GM12878 (cell line): ENCODE data around the gene ALG5. TPM values are rescaled to one million over a fixed set of nuclear protein-coding genes. Genes with fewer than 3 reads are reported as not detected.

Experiments used
- ATAC-seq: fragments of 200-7000 bp; cut with Tn5 transposase; 3 replicates; pipeline ENCODE4 v1.9.1; 2020; ENCODE audit warnings: mild to moderate bottlenecking, moderate library complexity
- BruUV-seq: library from RNA; stranded (reverse); fragments of 400-500 nt; replicated peaks from 2 replicates; lab custom pipeline; 2021; lab: Mats Ljungman, UMichigan
- CTCF ChIA-PET: fragments of 300-600 bp; sonication (Branson Sonifier 250); formaldehyde crosslinking; extraction: SDS; loops from one replicate; lab custom pipeline; 2021; ENCODE audit warnings: inconsistent platforms; lab: Yijun Ruan, JAX
- POLR2A ChIA-PET: fragments of 350-600 bp; formaldehyde crosslinking; extraction: SDS; loops from one replicate; lab custom pipeline; 2021; ENCODE audit warnings: inconsistent platforms; lab: Charles Lee
- RAD21 ChIA-PET: fragments of 300-600 bp; sonication (Branson Sonifier 250); formaldehyde crosslinking; loops from one replicate; lab custom pipeline; 2023; ENCODE audit warnings: antibody characterized with exemption; ENCODE audit not compliant: unreplicated experiment; lab: Charles Lee
- SMC1A ChIA-PET: fragments of 300-600 bp; sonication (Branson Sonifier 250); formaldehyde crosslinking; loops from one replicate; lab custom pipeline; 2023; ENCODE audit not compliant: unreplicated experiment, uncharacterized antibody; lab: Charles Lee
- DNase-seq: peaks from one replicate; pipeline ENCODE4 v3.0.0-alpha.2; 2011; ENCODE audit warnings: low read depth, low spot score
- FAIRE-seq: peaks from 3 replicates; lab custom pipeline; 2011; peaks lifted over from hg19 to GRCh38; lab: Jason Lieb, UNC
- H2AFZ ChIP-seq: 2 replicates; pipeline ENCODE4 v1.6.0; 2011; ENCODE audit warnings: low read depth, low read length, control low read depth; ENCODE audit not compliant: control insufficient read depth
- H3K27ac ChIP-seq: 2 replicates; pipeline ENCODE4 v1.5.1; 2011; ENCODE audit warnings: control low read depth; ENCODE audit not compliant: control insufficient read depth, insufficient read depth
- H3K27me3 ChIP-seq, 2 experiments: replicated peaks in 1 of 2; 2 replicates each; pipeline versions ENCODE4 v1.6.0 to v1.6.1; 2011; ENCODE audit warnings: low read length in 1 of 2; ENCODE audit not compliant: control insufficient read depth in 2 of 2, insufficient read depth in 2 of 2
- H3K36me3 ChIP-seq, 2 experiments: 2 replicates each; pipeline ENCODE4 v1.5.1; 2011; ENCODE audit warnings: low read length in 1 of 2; ENCODE audit not compliant: control insufficient read depth in 2 of 2, insufficient read depth in 2 of 2
- H3K4me1 ChIP-seq: 2 replicates; pipeline ENCODE4 v1.6.1; 2011; ENCODE audit warnings: mild to moderate bottlenecking, low read length, moderate library complexity, mixed read lengths; ENCODE audit not compliant: control insufficient read depth, insufficient read depth
- H3K4me2 ChIP-seq: 2 replicates; pipeline ENCODE4 v1.6.0; 2011; ENCODE audit warnings: control low read depth; ENCODE audit not compliant: control insufficient read depth, insufficient read depth
- H3K4me3 ChIP-seq: fragments of 200-600 bp; sonication (generic); 2 replicates; pipeline ENCODE4 v1.5.1; 2016
- H3K79me2 ChIP-seq: 2 replicates; pipeline ENCODE4 v1.6.0; 2011; ENCODE audit warnings: low read length; ENCODE audit not compliant: control insufficient read depth, insufficient read depth
- H3K9ac ChIP-seq: 2 replicates; pipeline ENCODE4 v1.8.0; 2011; ENCODE audit warnings: low read length, control low read depth, mixed read lengths; ENCODE audit not compliant: control insufficient read depth, insufficient read depth
- H3K9me3 ChIP-seq: replicated peaks from 3 replicates; pipeline ENCODE4 v1.5.1; 2011; ENCODE audit warnings: mild to moderate bottlenecking, low read length; ENCODE audit not compliant: control insufficient read depth, insufficient read depth
- H4K20me1 ChIP-seq: 2 replicates; pipeline ENCODE4 v1.6.0; 2011; ENCODE audit not compliant: control insufficient read depth, insufficient read depth
- CHD2 ChIP-seq: IDR thresholded peaks from 2 replicates; pipeline ENCODE4 v1.6.1; 2011; ENCODE audit warnings: low read depth, low read length, improper control_type of control experiment, borderline replicate concordance
- CREM ChIP-seq: IDR thresholded peaks from 2 replicates; pipeline ENCODE4 v1.6.1; 2014; ENCODE audit warnings: antibody characterized with exemption, low read depth
- EP300 ChIP-seq, 2 experiments: fragments of 150-350 bp in 1 of 2; IDR thresholded peaks; 2 replicates each; pipeline ENCODE4 v1.6.1; 2011 to 2012; ENCODE audit warnings: low read depth in 2 of 2, low read length in 2 of 2, borderline replicate concordance in 1 of 2, improper control_type of control experiment in 1 of 2, inconsistent platforms in 1 of 2; ENCODE audit not compliant: control insufficient read depth in 1 of 2
- ETV6 ChIP-seq, 2 experiments: fragments of 450-650 bp in 1 of 2; IDR thresholded peaks in 1 of 2; conservative IDR thresholded peaks in 1 of 2; 2 replicates each; pipeline ENCODE4 v1.6.1; 2014; ENCODE audit warnings: antibody characterized with exemption in 1 of 2, borderline replicate concordance in 1 of 2, low read depth in 1 of 2, mild to moderate bottlenecking in 1 of 2, moderate library complexity in 1 of 2
- FOXM1 ChIP-seq: IDR thresholded peaks from 2 replicates; pipeline ENCODE4 v1.6.1; 2012; ENCODE audit warnings: low read depth, mild to moderate bottlenecking, inconsistent platforms, low read length, moderate library complexity
- IKZF1 ChIP-seq: fragments of 450-650 bp; conservative IDR thresholded peaks from 2 replicates; pipeline ENCODE4 v1.6.1; 2017; ENCODE audit warnings: antibody characterized with exemption, mild to moderate bottlenecking
- NFIC ChIP-seq: IDR thresholded peaks from 2 replicates; pipeline ENCODE4 v1.6.1; 2012; ENCODE audit warnings: low read depth, mild to moderate bottlenecking, inconsistent platforms, low read length, moderate library complexity
- NR2C2 ChIP-seq: IDR thresholded peaks from 2 replicates; pipeline ENCODE4 v1.6.1; 2011; ENCODE audit warnings: borderline replicate concordance, low read depth; ENCODE audit not compliant: control insufficient read depth, insufficient read length
- SUZ12 ChIP-seq: fragments of 200-600 bp; sonication (generic); IDR thresholded peaks from one replicate; pipeline ENCODE4 v1.6.1; 2018; ENCODE audit warnings: antibody characterized with exemption, mild to moderate bottlenecking; ENCODE audit not compliant: unreplicated experiment
- ZNF24 ChIP-seq: fragments of 450-650 bp; IDR thresholded peaks from 2 replicates; pipeline ENCODE4 v1.6.1; 2017; ENCODE audit warnings: antibody characterized with exemption, mild to moderate bottlenecking
- WGBS: methylation state at CpG from one replicate; pipeline ENCODE4 v1.1.6; 2016; ENCODE audit warnings: low lambda C conversion rate; ENCODE audit not compliant: insufficient replicate concordance, insufficient coverage; ENCODE audit errors: missing lambda C conversion rate; 5-methylcytosine and 5-hydroxymethylcytosine counted together
- in situ Hi-C: fragments of 300-500 bp; cut with MboI; formaldehyde crosslinking; loops from 9 replicates; pipeline ENCODE4 v1.14.3; 2018; ENCODE audit warnings: mixed read lengths
- intact Hi-C: fragments of 100-400 bp; cut with micrococcal nuclease; formaldehyde crosslinking; loops from one replicate; pipeline ENCODE4 v1.14.2; 2022; ENCODE audit not compliant: unreplicated experiment
- polyA plus RNA-seq, 11 experiments: library from polyadenylated mRNA; depleted of rRNA in 4 of 11; unstranded in 6 of 11; stranded (reverse) in 5 of 11; fragments of >200 nt; fragmentation: Nextera tagmentation in 4 of 11; fragmentation: Illumina TruSeq in 1 of 11; extraction: Ambion mirVana in 4 of 11; extraction: Trizol in 1 of 11; gene quantifications; 1 replicate in 1 of 11; 2 replicates in 10 of 11; pipeline versions ENCODE4 v1.2.1 to v1.2.3, GENCODE V29; 2011 to 2016; ENCODE audit warnings: inconsistent platforms in 2 of 11, missing spikeins in 2 of 11, low read depth in 1 of 11
- total RNA-seq, 4 experiments: library from RNA; depleted of rRNA in 3 of 4; stranded (reverse); fragments of >200 nt in 3 of 4; fragmentation: Illumina TruSeq in 1 of 4; extraction: Trizol in 1 of 4; gene quantifications; 2 replicates each; pipeline versions ENCODE4 v1.2.1 to v1.2.3, GENCODE V29; 2013 to 2021

ALG5 gene
- total and polyA plus RNA-seq, 10 of the 15 experiments (the other 5 are each of a cell fraction or from before 2014, with no cell fraction given) = 23.9 to 82.2 (median 42.5) TPM

- intact Hi-C loops = no loop called here
These were observed 48.2 kb downstream of the ALG5 start for GRCh38 chr13:36950920-36951319.

GRCh38 chr13:36950330-36950729 is 48.8 kb downstream of the ALG5 start:
- FAIRE-seq (no peak), DNase-seq (no peak), ATAC-seq (no peak)
- Histone ChIP-seq H3K36me3 (peaks cover 0 to 14% of the 10 kb centered on the region in 2 experiments; a peak in 3 of 4 replicates), H2AFZ (no peak overlapping the region), H3K9me3 (no peaks in the 10 kb centered on the region), H3K4me1 (no peaks in the 10 kb centered on the region; the same call in 1 of the 2 replicates), H3K9ac (no peak overlapping the region), H3K4me3 (no peak overlapping the region), H3K4me2 (no peak overlapping the region), H3K79me2 (no peaks in the 10 kb centered on the region), H3K27me3 (no peaks in the 10 kb centered on the region), H4K20me1 (0 out of 2 replicates have a peak, but pooled peaks cover 3% of the 10 kb centered on the region), H3K27ac (no peak overlapping the region)
- in situ Hi-C loops = no loop called here
- ChIA-PET RAD21 (no interaction called here), POLR2A (no interaction called here), SMC1A (interaction anchor here (1.0 kb wide), 1 partner anchor 10 kb away, joined by 3 read pairs; no protein-coding TSS in a partner anchor), CTCF (interaction anchor here (1.2 kb wide), 1 partner anchor 10 kb away, joined by 3 read pairs; no protein-coding TSS in a partner anchor)
- intact Hi-C loops = no loop called here
- BruUV-seq = no TSS peak
- whole genome bisulfite sequencing = 98% methylated on average over 4 of the region's 4 CpGs
- no peak for TF ChIP-seq CHD2
- TF ChIP-seq SUZ12 = no peak
- TF ChIP-seq CREM = no peak
- no peak for TF ChIP-seq EP300 (IDR thresholded peaks at IDR 0.05; ENCODE audit: borderline replicate concordance in 1 of 2, control insufficient read depth in 1 of 2, low read depth in 2 of 2, low read length in 2 of 2)
- TF ChIP-seq IKZF1 = no peak

More at GRCh38 chr13:36950920-36951319, 48.2 kb downstream of the ALG5 start:
- ChIA-PET RAD21 (no interaction called here), SMC1A (no interaction called here), CTCF (interaction anchor here (1.5 kb wide), 1 partner anchor 10 kb away, joined by 4 read pairs; no protein-coding TSS in a partner anchor), POLR2A (interaction anchor here (0.6 kb wide), 1 partner anchor 651 kb away, joined by 4 read pairs; no protein-coding TSS in a partner anchor)
- Histone ChIP-seq H3K4me1 (no peaks in the 10 kb centered on the region; the same call in 1 of the 2 replicates), H3K79me2 (no peaks in the 10 kb centered on the region), H3K4me2 (no peak overlapping the region), H4K20me1 (0 out of 2 replicates have a peak, but pooled peaks cover 3% of the 10 kb centered on the region), H3K36me3 (peaks cover 0 to 14% of the 10 kb centered on the region in 2 experiments; a peak in 3 of 4 replicates), H3K9me3 (no peaks in the 10 kb centered on the region), H2AFZ (no peak overlapping the region), H3K4me3 (no peak overlapping the region), H3K27me3 (no peaks in the 10 kb centered on the region), H3K9ac (no peak overlapping the region), H3K27ac (no peak overlapping the region)
- FAIRE-seq (no peak), DNase-seq (no peak), ATAC-seq (no peak)
- TF ChIP-seq FOXM1 (no peak), ZNF24 (no peak), NR2C2 (no peak), ETV6 (conservative IDR thresholded peaks at IDR 0.05 in 1 of 2, IDR thresholded peaks at IDR 0.05 in 1 of 2; ENCODE audit: borderline replicate concordance in 1 of 2, low read depth in 1 of 2) (no peak), NFIC (no peak)
- BruUV-seq = no TSS peak
- WGBS = 50% methylated on average over 2 of the region's 2 CpGs
- in situ Hi-C loops = no loop called here
